ENCODE measurements around the gene MRPL49. TPM values are rescaled to one million over a fixed set of nuclear protein-coding genes. Genes with fewer than 3 reads are reported as not detected.

MRPL49 gene
- total and polyA plus RNA-seq, 2 experiments from 2014 or later = 27.7 to 61.9 TPM

DNA sequence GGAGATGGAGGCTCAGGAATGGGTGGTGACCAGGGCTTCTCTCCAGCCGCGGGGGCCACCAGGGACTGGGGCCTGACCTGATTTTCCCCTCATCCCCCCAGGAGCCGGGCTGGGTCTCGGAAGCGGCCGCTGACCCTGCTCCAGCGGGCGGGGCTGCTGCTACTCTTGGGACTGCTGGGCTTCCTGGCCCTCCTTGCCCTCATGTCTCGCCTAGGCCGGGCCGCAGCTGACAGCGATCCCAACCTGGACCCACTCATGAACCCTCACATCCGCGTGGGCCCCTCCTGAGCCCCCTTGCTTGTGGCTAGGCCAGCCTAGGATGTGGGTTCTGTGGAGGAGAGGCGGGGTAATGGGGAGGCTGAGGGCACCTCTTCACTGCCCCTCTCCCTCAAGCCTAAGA lies 34.3 kb upstream of the MRPL49 start:
- H3K4me3 Mint-ChIP-seq = no peak overlapping the region
- H3K4me3 ChIP-seq = no peak overlapping the region
- peaks cover 3% of the 10 kb centered on the region; the same call in 1 of the 2 replicates for H3K4me1 ChIP-seq (ENCODE audit: insufficient read depth)
- H3K4me2 ChIP-seq = no peak overlapping the region
- ATAC-seq (no peak), DNase-seq (ENCODE audit: low spot score) (no peak)
- H3K9me2 ChIP-seq (ENCODE audit: insufficient read depth) = no peaks in the 10 kb centered on the region
- H4K20me1 ChIP-seq (replicated peaks; ENCODE audit: insufficient read depth) = peaks cover 6% of the 10 kb centered on the region; the same call in 1 of the 2 replicates
- 0 out of 2 replicates have a peak, but pooled peaks cover 1% of the 10 kb centered on the region for H3F3A ChIP-seq (replicated peaks; ENCODE audit: low read depth)
- no peaks in the 10 kb centered on the region for H3K9me3 Mint-ChIP-seq
- no peaks in the 10 kb centered on the region for H3K27me3 ChIP-seq (ENCODE audit: insufficient read depth)
- no peaks in the 10 kb centered on the region for H3K36me3 ChIP-seq (ENCODE audit: insufficient read depth)
- H3K27ac ChIP-seq (ENCODE audit: low read depth) = no peak overlapping the region
- H3K4me1 Mint-ChIP-seq = peaks cover 10% of the 10 kb centered on the region
- H3K36me3 Mint-ChIP-seq (ENCODE audit: low read depth) = peaks cover 8% of the 10 kb centered on the region
- no peak overlapping the region for H2AFZ ChIP-seq
- H3K27ac Mint-ChIP-seq = no peak overlapping the region
- TF ChIP-seq ZNF462 (CRISPR knock-in tag; IDR thresholded peaks at IDR 0.05) (no peak), ZNF114 (CRISPR knock-in tag; IDR thresholded peaks at IDR 0.05) (no peak), POLR2AphosphoS5 (IDR thresholded peaks at IDR 0.05; ENCODE audit: low read depth) (no peak), JUNB (IDR thresholded peaks at IDR 0.05; ENCODE audit: unreplicated experiment) (no peak)
- TF ChIP-seq, protein P1, sequence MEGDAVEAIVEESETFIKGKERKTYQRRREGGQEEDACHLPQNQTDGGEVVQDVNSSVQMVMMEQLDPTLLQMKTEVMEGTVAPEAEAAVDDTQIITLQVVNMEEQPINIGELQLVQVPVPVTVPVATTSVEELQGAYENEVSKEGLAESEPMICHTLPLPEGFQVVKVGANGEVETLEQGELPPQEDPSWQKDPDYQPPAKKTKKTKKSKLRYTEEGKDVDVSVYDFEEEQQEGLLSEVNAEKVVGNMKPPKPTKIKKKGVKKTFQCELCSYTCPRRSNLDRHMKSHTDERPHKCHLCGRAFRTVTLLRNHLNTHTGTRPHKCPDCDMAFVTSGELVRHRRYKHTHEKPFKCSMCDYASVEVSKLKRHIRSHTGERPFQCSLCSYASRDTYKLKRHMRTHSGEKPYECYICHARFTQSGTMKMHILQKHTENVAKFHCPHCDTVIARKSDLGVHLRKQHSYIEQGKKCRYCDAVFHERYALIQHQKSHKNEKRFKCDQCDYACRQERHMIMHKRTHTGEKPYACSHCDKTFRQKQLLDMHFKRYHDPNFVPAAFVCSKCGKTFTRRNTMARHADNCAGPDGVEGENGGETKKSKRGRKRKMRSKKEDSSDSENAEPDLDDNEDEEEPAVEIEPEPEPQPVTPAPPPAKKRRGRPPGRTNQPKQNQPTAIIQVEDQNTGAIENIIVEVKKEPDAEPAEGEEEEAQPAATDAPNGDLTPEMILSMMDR (conservative IDR thresholded peaks at IDR 0.05; ENCODE audit: low read depth in 2 of 2) = no peak
- peaks cover 8% of the 10 kb centered on the region for H3K27me3 Mint-ChIP-seq (ENCODE audit: insufficient read depth, low read depth, poor library complexity)
- H3K79me2 ChIP-seq (replicated peaks; ENCODE audit: insufficient read depth) = peaks cover 16% of the 10 kb centered on the region
